Right renal cortex interstitium (tissue), 3 donors: Measurements from ENCODE around the gene ATP6V1E1. TPM values are rescaled to one million over a fixed set of nuclear protein-coding genes. Genes with fewer than 3 reads are reported as not detected.
"Not testable (repeated sequence)": the region's sequence is repeated elsewhere in the genome, so short reads cannot be mapped to it uniquely, and the experiment has no call there.

Source experiments
- DNase-seq, 3 donors: peaks; one replicate each; pipeline ENCODE4 v3.0.0-alpha.2; 2013; ENCODE audit warnings: low read depth in 3 of 3, low spot score in 2 of 3
- polyA plus RNA-seq, 3 donors: library from polyadenylated mRNA; unstranded; fragments of 120-200 nt; gene quantifications; one replicate each; pipeline ENCODE4 v1.2.1, GENCODE V29; 2013; ENCODE audit not compliant: insufficient read length in 3 of 3

Gene ATP6V1E1
- polyA plus RNA-seq, 3 donors, result 160 to 168 (median 164) TPM

- no peak for DNase-seq
Observed at GRCh38 chr22:17583151-17583550, 45.4 kb downstream of the ATP6V1E1 start.

DNA sequence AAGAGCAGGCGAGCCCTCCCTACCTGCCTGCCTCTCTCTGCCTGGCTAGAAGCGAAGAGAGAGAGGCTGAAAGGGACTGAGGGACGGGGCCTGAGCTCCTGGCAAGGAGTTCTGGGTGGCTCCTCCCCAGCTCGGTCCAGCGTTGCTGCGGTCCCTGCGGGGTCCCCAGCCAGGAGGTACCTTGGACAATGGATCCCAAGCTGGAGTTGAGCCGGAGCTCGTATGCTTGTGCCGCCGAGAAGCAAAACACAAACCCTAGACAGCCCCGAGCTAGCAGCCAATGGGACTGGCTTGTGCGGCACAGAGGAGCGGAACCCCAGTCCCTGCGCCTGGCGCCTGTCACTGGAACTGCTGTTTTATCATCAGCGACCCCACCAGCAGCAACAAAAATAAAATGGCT lies 46.9 kb downstream of the ATP6V1E1 start:
- no peak for DNase-seq

- no peak for DNase-seq
Observed at GRCh38 chr22:17581056-17581455, 47.5 kb downstream of the ATP6V1E1 start.

GRCh38 chr22:17580441-17581031 lies 48.0 kb downstream of the ATP6V1E1 start:
- no peak for DNase-seq

DNA sequence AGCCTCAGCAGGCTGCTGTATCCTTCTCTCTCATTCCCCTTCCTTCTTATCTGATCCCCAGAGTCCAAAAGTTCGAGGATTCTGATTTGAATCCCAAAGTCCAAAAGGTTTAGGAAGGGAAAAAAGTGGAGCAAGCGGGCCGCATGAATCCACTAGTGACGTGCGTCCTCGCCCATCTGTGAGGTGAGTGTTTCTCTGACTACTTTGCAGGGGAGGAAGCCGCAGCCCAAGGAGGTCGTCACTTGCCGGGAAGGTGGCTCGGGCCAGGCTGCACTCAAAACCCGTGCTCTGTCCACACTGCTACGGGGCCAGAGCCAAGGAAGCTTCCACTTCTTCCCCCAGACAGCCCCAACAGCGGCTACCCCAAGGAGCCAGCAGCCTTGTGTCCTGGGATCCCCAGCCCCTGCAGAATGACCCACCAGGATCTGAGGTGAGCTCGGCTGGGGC lies 49.0 kb downstream of the ATP6V1E1 start:
- no peak for DNase-seq

GRCh38 chr22:17578136-17578754 lies 50.3 kb downstream of the ATP6V1E1 start:
- DNase-seq, result no peak

GRCh38 chr22:17576470-17576869 lies 52.1 kb downstream of the ATP6V1E1 start:
- DNase-seq, result no peak

GRCh38 chr22:17575681-17576080 lies 52.9 kb downstream of the ATP6V1E1 start:
- no peak for DNase-seq

- DNase-seq, result no peak
Observed at GRCh38 chr22:17575151-17575550, 53.4 kb downstream of the ATP6V1E1 start.

- no peak for DNase-seq
Observed at GRCh38 chr22:17570851-17571631, 57.5 kb downstream of the ATP6V1E1 start.

- DNase-seq, result no peak
Observed at GRCh38 chr22:17569971-17570511, 58.5 kb downstream of the ATP6V1E1 start.

DNA sequence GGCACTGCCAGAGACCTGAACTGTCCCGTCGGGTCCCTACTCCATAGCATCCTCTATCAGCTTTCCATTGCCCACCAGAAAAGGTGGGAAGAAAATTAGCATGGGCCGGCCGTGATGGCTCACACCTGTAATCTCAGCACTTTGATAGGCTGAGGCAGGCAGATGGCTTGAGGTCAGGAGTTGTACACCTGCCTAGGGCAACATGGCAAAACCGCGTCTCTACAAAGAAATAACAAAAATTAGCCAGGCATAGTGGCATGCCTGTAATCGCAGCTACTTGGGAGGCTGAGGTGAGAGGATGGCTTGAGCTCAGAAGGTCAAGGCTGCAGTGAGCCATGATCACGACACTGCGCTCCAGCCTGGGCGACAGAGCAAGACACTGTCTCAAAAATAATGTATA lies 61.8 kb downstream of the ATP6V1E1 start:
- no peak for DNase-seq

GRCh38 chr22:17566016-17566687 lies 62.4 kb downstream of the ATP6V1E1 start:
- not testable (repeated sequence) for DNase-seq

- DNase-seq, result no peak
Observed at GRCh38 chr22:17563936-17564391, 64.6 kb downstream of the ATP6V1E1 start.

DNA sequence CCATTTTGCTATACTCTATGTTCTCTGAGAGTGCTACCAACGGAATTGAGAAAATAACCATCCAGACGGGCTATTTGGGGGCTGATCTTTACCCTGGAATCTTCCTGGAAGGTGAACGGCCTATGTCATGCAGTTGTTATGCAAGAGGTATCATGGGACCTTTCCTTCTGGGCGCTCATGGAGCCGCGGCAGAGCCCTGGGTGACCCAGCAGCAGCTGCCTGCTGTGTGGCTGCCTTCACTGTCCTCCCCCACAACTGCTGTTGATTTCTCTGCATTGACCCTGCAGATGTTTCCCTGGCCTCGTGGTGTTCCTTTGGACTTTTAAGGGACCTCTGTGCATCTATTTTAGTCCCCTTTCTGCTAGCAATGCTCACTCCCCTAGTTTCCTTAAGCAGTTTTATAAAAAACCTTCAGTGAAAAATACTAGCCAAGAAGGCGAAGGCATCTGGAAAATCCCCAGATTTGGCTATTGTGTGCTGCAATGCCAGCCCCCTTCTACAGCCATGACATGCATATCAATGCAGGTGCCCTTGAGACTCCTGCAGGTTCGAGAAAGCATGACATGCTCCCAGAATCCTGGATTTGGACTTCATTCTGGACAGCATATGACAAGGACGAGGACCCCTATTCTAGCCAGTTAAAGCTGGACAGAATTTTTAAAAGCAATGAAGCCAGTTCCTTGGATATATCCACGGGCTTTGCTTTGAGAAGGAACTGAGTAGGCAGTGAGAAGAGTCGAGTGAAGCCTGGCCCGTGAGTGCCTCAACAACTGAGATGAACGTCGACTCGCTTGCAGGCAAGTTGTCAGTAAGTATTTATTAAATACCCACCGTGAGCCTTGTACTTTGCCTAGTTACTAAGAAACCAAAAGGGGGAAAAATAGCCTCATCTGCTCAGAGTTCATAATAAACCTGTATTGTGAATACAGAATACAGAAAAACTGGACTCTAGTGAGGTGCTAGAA lies 65.4 kb downstream of the ATP6V1E1 start, which contains the start of gene SLC25A18:
Gene SLC25A18 (plus strand): TSS at position 593 of the 965 bp plus-strand sequence. CDS start 16,447 bp downstream, outside the sequence.
- DNase-seq, result no peak

GRCh38 chr22:17559188-17559587 lies 69.4 kb downstream of the ATP6V1E1 start:
- DNase-seq, result no peak

- no peak for DNase-seq
Observed at GRCh38 chr22:17554814-17555213, 73.7 kb downstream of the ATP6V1E1 start.

DNA sequence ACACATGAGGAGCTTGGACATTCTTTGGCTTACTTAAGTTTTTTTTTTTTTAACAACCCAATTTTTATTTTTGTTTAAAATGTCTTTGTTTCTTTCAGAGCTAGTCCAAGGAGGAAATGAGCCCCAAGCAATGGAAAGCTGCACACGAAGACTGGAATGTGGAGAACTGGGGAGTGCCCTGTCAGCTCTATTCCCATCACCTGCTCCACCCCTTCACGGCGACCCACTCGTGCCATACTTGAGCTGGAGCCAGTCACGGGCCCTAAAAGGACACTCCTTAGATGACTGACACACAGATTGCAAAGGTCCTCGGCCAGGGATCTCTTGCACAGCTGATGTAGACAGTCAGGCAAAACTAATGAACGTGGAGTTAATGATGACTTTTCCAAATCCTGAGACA lies 75.8 kb downstream of the ATP6V1E1 start:
- DNase-seq, result no peak

DNA sequence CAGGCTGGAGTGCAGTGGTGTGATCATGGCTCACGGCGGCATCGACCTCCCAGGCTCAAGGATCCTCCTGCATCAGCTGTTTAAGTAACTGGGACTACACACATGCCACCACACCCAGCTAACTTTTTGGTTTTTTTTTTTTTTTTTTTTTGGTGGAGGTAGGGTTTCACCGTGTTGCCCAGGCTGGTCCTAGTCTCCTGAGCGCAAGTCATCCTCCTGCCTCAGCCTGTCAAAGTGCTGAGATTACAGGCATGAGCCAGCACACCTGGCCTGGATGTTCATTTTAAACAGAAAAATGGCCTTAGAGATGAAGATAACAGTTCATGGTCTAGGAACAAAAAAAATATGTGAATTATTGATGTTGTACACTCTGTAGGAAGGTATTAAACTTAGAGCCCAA lies 78.9 kb downstream of the ATP6V1E1 start:
- DNase-seq, result no peak

GRCh38 chr22:17549183-17549582 lies 79.4 kb downstream of the ATP6V1E1 start:
- no peak for DNase-seq
